Left ventricle myocardium inferior (tissue), 1 donor: ENCODE data around the gene USP34. TPM values are rescaled to one million over a fixed set of nuclear protein-coding genes. Genes with fewer than 3 reads are reported as not detected.

Experiments
- DNase-seq: peaks from one replicate; pipeline ENCODE4 v3.0.0-alpha.2; 2020
- H3K27ac ChIP-seq: fragments of 200-600 bp; replicated peaks from 2 replicates; pipeline ENCODE4 v1.8.0; 2021
- H3K27me3 ChIP-seq: fragments of 200-600 bp; 2 replicates; pipeline ENCODE4 v1.8.0; 2021; ENCODE audit warnings: low read depth
- H3K36me3 ChIP-seq: fragments of 200-600 bp; 2 replicates; pipeline ENCODE4 v1.8.0; 2021
- H3K4me1 ChIP-seq: fragments of 200-600 bp; 2 replicates; pipeline ENCODE4 v1.8.0; 2021
- H3K4me3 ChIP-seq: fragments of 200-600 bp; 2 replicates; pipeline ENCODE4 v1.8.0; 2021; ENCODE audit warnings: mild to moderate bottlenecking, moderate library complexity
- H3K9me3 ChIP-seq: fragments of 200-600 bp; replicated peaks from 2 replicates; pipeline ENCODE4 v1.8.0; 2021
- CTCF ChIP-seq: fragments of 200-600 bp; IDR thresholded peaks from 2 replicates; pipeline ENCODE4 v1.8.0; 2021; ENCODE audit warnings: antibody characterized with exemption, mild to moderate bottlenecking, borderline replicate concordance
- intact Hi-C: fragments of 100-400 bp; cut with micrococcal nuclease; formaldehyde crosslinking; loops from one replicate; pipeline ENCODE4 v1.11.0; 2022
- total RNA-seq: library from RNA; stranded (reverse); fragmentation: NEBNext Ultra II Directional; extraction: Animal tissue kit (Norgen Biotek cat#: 25700); gene quantifications from one replicate; pipeline ENCODE4 v1.2.1, GENCODE V29; 2021
- donor health status: DM: no; HTN: yes; CAD: no; lungs with severe emphysema.

USP34 gene
- total RNA-seq, 1 donor from 2014 or later: 50.0 TPM

DNA sequence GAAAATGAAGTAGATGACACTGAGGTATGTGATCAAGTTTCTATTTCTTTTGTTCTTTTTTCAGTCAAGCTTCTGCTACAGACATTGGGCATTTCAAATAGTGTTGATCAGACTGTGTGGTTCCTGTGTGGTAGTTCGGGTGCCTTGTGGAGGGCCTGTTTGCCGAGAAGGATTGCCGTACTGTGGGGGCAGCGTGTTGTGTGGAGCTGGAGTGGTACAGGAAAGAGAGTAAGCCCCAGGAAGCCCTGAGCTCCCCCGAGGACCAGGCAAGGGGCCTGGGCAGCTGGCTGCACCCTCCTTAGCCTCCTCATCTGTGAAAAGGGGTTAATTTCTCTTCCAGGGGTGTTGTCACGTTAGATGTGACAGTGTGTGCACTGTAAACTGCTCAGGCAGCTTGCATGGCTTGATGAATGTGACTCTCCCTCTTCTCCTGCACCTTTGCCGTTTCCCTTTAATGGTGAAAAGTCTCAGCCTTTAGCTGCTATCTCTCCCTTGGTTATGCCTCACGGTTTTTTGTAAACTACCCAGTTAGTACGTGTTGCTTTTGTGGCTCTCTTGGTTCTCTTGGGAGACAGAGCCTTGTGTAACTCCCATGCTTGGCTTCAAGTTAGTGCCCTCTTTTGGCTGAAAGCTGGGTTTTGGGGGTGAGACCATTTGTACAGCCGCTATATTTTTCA is 289.4 kb downstream of the USP34 start:
- Histone ChIP-seq H3K27ac (peak overlapping the region; percentile 86), H3K4me1 (peaks cover 63% of the 10 kb centered on the region), H3K27me3 (no peaks in the 10 kb centered on the region), H3K9me3 (no peaks in the 10 kb centered on the region), H3K4me3 (peak overlapping the region; percentile 90), H3K36me3 (peaks cover 58% of the 10 kb centered on the region)
- DNase-seq: no peak
- no peak for TF ChIP-seq CTCF
- intact Hi-C loops: no loop called here

- TF ChIP-seq CTCF: no peak
- Histone ChIP-seq H3K4me3 (peak overlapping the region; percentile 90), H3K9me3 (no peaks in the 10 kb centered on the region), H3K27me3 (no peaks in the 10 kb centered on the region), H3K4me1 (peaks cover 68% of the 10 kb centered on the region), H3K27ac (peak overlapping the region; percentile 86), H3K36me3 (peaks cover 50% of the 10 kb centered on the region)
- DNase-seq: no peak
- intact Hi-C loops: no loop called here
These were observed 290.2 kb downstream of the USP34 start for GRCh38 chr2:61180686-61181085.

DNA sequence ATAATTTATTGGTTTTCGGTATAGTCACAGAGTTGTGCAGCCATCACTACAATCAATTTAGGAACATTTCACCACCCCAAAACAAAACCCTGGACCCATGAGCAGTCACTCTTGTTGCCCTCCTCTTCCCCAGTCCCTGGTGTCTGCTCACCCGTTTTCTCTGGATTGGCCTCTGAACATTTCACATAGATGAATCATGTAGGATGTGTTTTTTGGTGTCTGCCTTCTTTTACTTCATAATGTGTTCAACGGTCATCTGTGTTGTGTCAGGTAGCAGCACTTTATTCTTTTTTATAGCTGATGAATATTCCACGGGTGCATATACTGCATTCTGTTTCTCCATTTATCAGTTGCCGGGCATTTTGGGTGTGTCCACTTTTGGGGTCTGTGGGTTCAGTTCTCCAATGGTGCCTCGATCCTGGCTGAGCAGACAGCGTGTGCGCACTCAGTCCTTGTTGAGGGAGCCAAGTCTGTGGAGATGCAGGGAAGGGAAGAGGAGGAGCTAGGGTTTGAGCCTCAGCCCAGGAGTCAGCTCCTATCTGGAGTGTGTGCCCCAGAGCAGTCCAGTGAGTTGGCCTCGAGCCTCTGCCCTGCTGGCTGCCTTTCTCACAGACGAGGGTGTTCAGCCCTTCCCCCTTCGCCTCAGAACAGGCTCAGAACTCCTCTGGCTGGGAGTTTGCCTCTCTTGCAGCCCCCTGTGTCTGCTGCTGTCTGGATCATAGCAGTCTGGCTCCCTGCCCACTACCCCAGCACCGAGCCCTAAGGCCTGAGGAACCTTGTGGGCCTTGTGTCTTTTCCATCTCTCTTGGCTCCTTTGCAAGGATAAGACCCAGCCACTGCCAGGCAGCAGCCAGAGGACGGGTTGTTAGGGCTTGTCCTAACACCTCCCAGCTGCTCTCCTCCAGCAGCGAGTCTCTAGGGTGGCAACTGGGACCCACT is 290.9 kb downstream of the USP34 start:
- intact Hi-C loops: no loop called here
- TF ChIP-seq CTCF: no peak
- Histone ChIP-seq H3K4me3 (peak overlapping the region; percentile 90), H3K9me3 (no peaks in the 10 kb centered on the region), H3K27ac (peak overlapping the region; percentile 86), H3K4me1 (peaks cover 68% of the 10 kb centered on the region), H3K27me3 (no peaks in the 10 kb centered on the region), H3K36me3 (peaks cover 43% of the 10 kb centered on the region)
- DNase-seq: peak; percentile 82

DNA sequence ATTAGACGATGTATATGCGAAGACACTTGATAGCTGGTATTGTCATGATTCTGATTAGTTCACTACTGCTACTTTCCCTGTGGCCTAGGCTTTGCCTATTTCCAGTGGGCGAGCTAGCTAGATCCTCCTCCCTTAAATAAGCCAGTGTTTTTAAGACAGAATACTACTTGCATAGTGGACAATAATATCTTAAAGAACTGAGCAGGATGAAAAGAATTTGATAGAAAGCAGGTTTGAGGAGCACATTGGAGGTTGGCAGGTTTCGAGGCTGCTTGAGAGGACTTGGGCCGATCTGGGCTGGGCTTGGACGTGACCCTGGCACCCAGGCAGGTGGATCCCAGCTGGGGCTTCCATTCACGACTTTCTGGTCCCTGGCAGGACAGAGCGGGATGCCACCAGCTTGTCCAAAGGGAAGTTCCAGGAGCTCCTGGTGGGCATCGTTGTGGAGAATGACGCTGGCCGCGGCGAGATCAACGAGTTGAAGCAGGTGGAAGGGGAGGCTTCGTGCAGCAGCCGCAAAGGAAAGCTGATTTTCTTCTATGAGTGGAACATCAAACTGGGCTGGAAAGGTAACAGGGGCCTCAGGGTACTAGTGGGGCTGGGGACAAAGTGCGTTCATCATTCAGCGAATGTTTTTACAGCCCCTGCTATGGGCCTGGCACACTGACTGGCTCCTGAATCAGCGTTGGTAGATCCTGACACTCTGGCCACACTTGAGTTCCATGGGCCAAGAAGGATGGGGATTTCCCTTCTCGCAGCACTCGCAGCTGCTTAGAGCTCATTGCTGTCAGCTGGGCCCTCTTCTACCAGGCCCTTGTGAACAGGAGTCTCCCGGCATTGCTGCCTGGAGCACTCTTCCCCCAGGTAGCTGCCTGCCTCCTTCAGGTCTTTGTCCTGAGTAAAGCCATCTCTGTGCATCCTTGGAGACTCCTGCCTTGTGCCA is 292.0 kb downstream of the USP34 start:
- no peak for DNase-seq

More for the DNA sequence above, 292.0 kb downstream of the USP34 start:
- no peaks in the 10 kb centered on the region for H3K9me3 ChIP-seq
- no peak for TF ChIP-seq CTCF
- H3K27me3 ChIP-seq: no peaks in the 10 kb centered on the region
- H3K4me1 ChIP-seq: peaks cover 66% of the 10 kb centered on the region
- H3K36me3 ChIP-seq: peaks cover 32% of the 10 kb centered on the region
- H3K4me3 ChIP-seq: peak overlapping the region; percentile 90
- peak overlapping the region; percentile 99 for H3K27ac ChIP-seq
- intact Hi-C loops: no loop called here
